SK-N-SH (cell line): ENCODE measurements around the gene HSD17B1. TPM values are rescaled to one million over a fixed set of nuclear protein-coding genes. Genes with fewer than 3 reads are reported as not detected.
"Not testable (repeated sequence)": the region's sequence is repeated elsewhere in the genome, so short reads cannot be mapped to it uniquely, and the experiment has no call there.

Experiments used
- CTCF ChIA-PET: fragments of 300-600, 350-600 bp; formaldehyde crosslinking; extraction: SDS; loops from one replicate; lab custom pipeline; 2021; lab: Yijun Ruan, JAX
- POLR2A ChIA-PET: fragments of 350-600 bp; sonication (Branson Sonifier 250); formaldehyde crosslinking; extraction: SDS; loops from one replicate; lab custom pipeline; 2020; ENCODE audit warnings: antibody characterized with exemption, inconsistent platforms; lab: Yijun Ruan, JAX
- DNase-seq: peaks from one replicate; pipeline ENCODE4 v3.0.0; 2012
- H2AFZ ChIP-seq: fragments of 200-600 bp; sonication (generic); 2 replicates; pipeline ENCODE4 v1.8.1; 2016; ENCODE audit warnings: antibody characterized with exemption, mild to moderate bottlenecking, low read depth
- H3F3A ChIP-seq: fragments of 200-600 bp; sonication (generic); replicated peaks from 2 replicates; pipeline ENCODE3; 2016; ENCODE audit warnings: antibody characterized with exemption, mild to moderate bottlenecking; ENCODE audit not compliant: insufficient read depth
- H3K27ac ChIP-seq, 2 experiments: fragments of 200-500 bp in 1 of 2; fragments of 200-600 bp in 1 of 2; sonication (Bioruptor generic) in 1 of 2; sonication (generic), shearing (Covaris generic) in 1 of 2; 2 replicates each; pipeline versions ENCODE4 v1.5.1 to v1.6.1; 2014 to 2016; ENCODE audit warnings: low read depth in 2 of 2, inconsistent platforms in 1 of 2, low read length in 1 of 2, mild to moderate bottlenecking in 1 of 2, mixed read lengths in 1 of 2
- H3K27me3 ChIP-seq: fragments of 200-600 bp; sonication (generic), shearing (Covaris generic); 2 replicates; pipeline ENCODE4 v1.6.1; 2016; ENCODE audit warnings: mixed run types; ENCODE audit not compliant: insufficient read depth
- H3K36me3 ChIP-seq, 2 experiments: fragments of 200-500 bp in 1 of 2; fragments of 200-600 bp in 1 of 2; sonication (Bioruptor generic) in 1 of 2; sonication (generic) in 1 of 2; replicated peaks in 1 of 2; 2 replicates each; pipeline versions ENCODE3 to v1.5.1; 2014 to 2016; ENCODE audit warnings: low read length in 1 of 2, mild to moderate bottlenecking in 1 of 2; ENCODE audit not compliant: insufficient read depth in 2 of 2, control insufficient read depth in 1 of 2
- H3K4me1 ChIP-seq, 2 experiments: fragments of 200-500 bp in 1 of 2; fragments of 200-600 bp in 1 of 2; sonication (Bioruptor generic) in 1 of 2; sonication (generic), shearing (Covaris generic) in 1 of 2; 2 replicates each; pipeline versions ENCODE4 v1.5.1 to v1.6.1; 2014 to 2016; ENCODE audit warnings: low read depth in 1 of 2, low read length in 1 of 2, mixed run types in 1 of 2; ENCODE audit not compliant: insufficient read depth in 2 of 2, control insufficient read depth in 1 of 2
- H3K4me2 ChIP-seq: fragments of 200-600 bp; sonication (generic), shearing (Covaris generic); 2 replicates; pipeline ENCODE4 v1.6.1; 2017; ENCODE audit warnings: mixed run types
- H3K4me3 ChIP-seq, 2 experiments: fragments of 200-500 bp in 1 of 2; fragments of 200-600 bp in 1 of 2; sonication (Bioruptor generic) in 1 of 2; sonication (generic), shearing (Covaris generic) in 1 of 2; 2 replicates each; pipeline versions ENCODE4 v1.5.1 to v1.8.1; 2014 to 2016; ENCODE audit warnings: low read depth in 2 of 2, inconsistent platforms in 1 of 2, low read length in 1 of 2, mild to moderate bottlenecking in 1 of 2, mixed read lengths in 1 of 2, moderate library complexity in 1 of 2
- H3K79me2 ChIP-seq: fragments of 200-600 bp; sonication (generic); 2 replicates; pipeline ENCODE4 v1.8.1; 2017; ENCODE audit warnings: mild to moderate bottlenecking; ENCODE audit not compliant: insufficient read depth
- H3K9ac ChIP-seq: fragments of 200-600 bp; sonication (generic); 2 replicates; pipeline ENCODE4 v1.6.1; 2017; ENCODE audit warnings: mixed run types
- H3K9me2 ChIP-seq: fragments of 200-600 bp; sonication (generic); 2 replicates; pipeline ENCODE4 v1.6.1; 2017; ENCODE audit warnings: mixed run types
- H3K9me3 ChIP-seq: fragments of 200-600 bp; sonication (generic); 2 replicates; pipeline ENCODE4 v1.6.1; 2017; ENCODE audit warnings: mixed run types, mild to moderate bottlenecking, moderate library complexity
- H4K20me1 ChIP-seq: fragments of 200-600 bp; sonication (generic); 2 replicates; pipeline ENCODE4 v1.6.1; 2017; ENCODE audit warnings: mild to moderate bottlenecking, mixed run types; ENCODE audit not compliant: insufficient read depth
- CHD2 ChIP-seq: fragments of 150-350 bp; IDR thresholded peaks from 2 replicates; pipeline ENCODE4 v1.6.1; 2018; ENCODE audit warnings: low read length; ENCODE audit not compliant: partially characterized antibody
- EP300 ChIP-seq, 2 experiments: IDR thresholded peaks; 2 replicates each; pipeline versions ENCODE4 v1.4.0 to v1.6.1; 2012; ENCODE audit warnings: borderline replicate concordance in 1 of 2, low read depth in 1 of 2, low read length in 1 of 2
- FOXJ3 ChIP-seq: sonication (generic); formaldehyde crosslinking; IDR thresholded peaks from 2 replicates; pipeline ENCODE4 v1.5.1; 2020; ENCODE audit warnings: mild to moderate bottlenecking, missing genetic modification reagents
- GABPA ChIP-seq: IDR thresholded peaks from 2 replicates; pipeline ENCODE4 v1.4.0; 2012; ENCODE audit warnings: low read depth, mild to moderate bottlenecking
- IRF3 ChIP-seq: fragments of 150-350 bp; IDR thresholded peaks from 2 replicates; pipeline ENCODE4 v1.6.1; 2016; ENCODE audit warnings: mild to moderate bottlenecking, low read depth, low read length
- JUND ChIP-seq: IDR thresholded peaks from 2 replicates; pipeline ENCODE4 v1.4.0; 2012
- MEF2A ChIP-seq: IDR thresholded peaks from 2 replicates; pipeline ENCODE4 v1.4.0; 2012; ENCODE audit warnings: low read depth, borderline replicate concordance
- MXI1 ChIP-seq: IDR thresholded peaks from 2 replicates; pipeline ENCODE4 v1.6.1; 2012; ENCODE audit warnings: mild to moderate bottlenecking, low read depth, low read length, improper control_type of control experiment
- NRF1 ChIP-seq: IDR thresholded peaks from 2 replicates; pipeline ENCODE4 v1.6.1; 2012; ENCODE audit warnings: low read depth, mild to moderate bottlenecking, low read length
- RAD21 ChIP-seq: IDR thresholded peaks from 2 replicates; pipeline ENCODE4 v1.6.1; 2012; ENCODE audit warnings: mild to moderate bottlenecking, low read length
- RFX5 ChIP-seq: IDR thresholded peaks from 2 replicates; pipeline ENCODE4 v1.6.1; 2012; ENCODE audit warnings: mild to moderate bottlenecking, improper control_type of control experiment, low read length
- RXRA ChIP-seq: IDR thresholded peaks from 2 replicates; pipeline ENCODE4 v1.4.0; 2012; ENCODE audit warnings: low read depth, mild to moderate bottlenecking, borderline replicate concordance
- SIN3A ChIP-seq: IDR thresholded peaks from 2 replicates; pipeline ENCODE4 v1.6.1; 2012; ENCODE audit warnings: low read depth, mild to moderate bottlenecking, low read length, moderate library complexity, borderline replicate concordance
- TCF12 ChIP-seq: IDR thresholded peaks from 2 replicates; pipeline ENCODE4 v1.4.0; 2012
- USF1 ChIP-seq: IDR thresholded peaks from 2 replicates; pipeline ENCODE4 v1.4.0; 2012; ENCODE audit warnings: low read depth, borderline replicate concordance
- YY1 ChIP-seq: IDR thresholded peaks from 2 replicates; pipeline ENCODE4 v1.4.0; 2012; ENCODE audit warnings: low read depth, mild to moderate bottlenecking
- ZBTB33 ChIP-seq: IDR thresholded peaks from 2 replicates; pipeline ENCODE4 v1.4.0; 2012; ENCODE audit warnings: low read depth, borderline replicate concordance
- WGBS: methylation state at CpG from one replicate; pipeline ENCODE4 v1.1.6; 2017; ENCODE audit warnings: low lambda C conversion rate; 5-methylcytosine and 5-hydroxymethylcytosine counted together
- polyA plus RNA-seq, 3 experiments: library from polyadenylated mRNA; depleted of rRNA; stranded (reverse); fragments of >200 nt; gene quantifications; 2 replicates each; pipeline ENCODE4 v1.2.3, GENCODE V29; 2012

HSD17B1 gene
- polyA plus RNA-seq, 1 of the 3 experiments (the other 2 are of a cell fraction), result 1.3 TPM

- peaks cover 17% of the 10 kb centered on the region for H3F3A ChIP-seq
- H3K79me2 ChIP-seq, result peaks cover 22% of the 10 kb centered on the region
- H3K4me1 ChIP-seq, result peaks cover 4 to 16% of the 10 kb centered on the region in 2 experiments; a peak in 3 of 4 replicates
- DNase-seq, result no peak
- H3K9me2 ChIP-seq, result no peaks in the 10 kb centered on the region
- no peaks in the 10 kb centered on the region for H3K27me3 ChIP-seq
- TF ChIP-seq GABPA, result no peak
- TF ChIP-seq, all 33 proteins: peak for 0
- POLR2A ChIA-PET, result interaction anchor here (3.6 kb wide), 1 partner anchor 16 kb away, joined by 17 read pairs; no protein-coding TSS in a partner anchor
- Histone ChIP-seq H4K20me1 (0 out of 2 replicates have a peak, but pooled peaks cover 4% of the 10 kb centered on the region), H3K4me2 (no peak overlapping the region), H3K27ac (no peak overlapping the region), H3K4me3 (no peak overlapping the region), H3K9ac (no peak overlapping the region), H2AFZ (no peak overlapping the region), H3K36me3 (peaks cover 12 to 14% of the 10 kb centered on the region in 2 experiments), H3K9me3 (no peaks in the 10 kb centered on the region)
- CTCF ChIA-PET, result interaction anchor here (1.5 kb wide), 1 partner anchor 132 kb away, joined by 4 read pairs; no protein-coding TSS in a partner anchor
- WGBS, result 98% methylated on average over 14 of the region's 14 CpGs
These were observed 14.2 kb upstream of the HSD17B1 start for GRCh38 chr17:42538482-42538881.

- not testable (repeated sequence) for DNase-seq, H2AFZ ChIP-seq, H3F3A ChIP-seq, H3K27me3 ChIP-seq, H3K27ac ChIP-seq, H3K9me2 ChIP-seq, H3K9ac ChIP-seq, H3K9me3 ChIP-seq, H3K4me3 ChIP-seq, H4K20me1 ChIP-seq, H3K4me2 ChIP-seq
- H3K79me2 ChIP-seq, result peaks cover 22% of the 10 kb centered on the region
- 91% methylated on average over 4 of the region's 4 CpGs for WGBS
- ChIA-PET POLR2A (interaction anchor here (1.4 kb wide), 1 partner anchor 21 kb away, joined by 3 read pairs; no protein-coding TSS in a partner anchor), CTCF (interaction anchor here (1.1 kb wide), 1 partner anchor 13 kb away, joined by 5 read pairs; no protein-coding TSS in a partner anchor)
- H3K36me3 ChIP-seq, result peaks cover 12 to 16% of the 10 kb centered on the region in 2 experiments
- peaks cover 4 to 12% of the 10 kb centered on the region in 2 experiments; a peak in 3 of 4 replicates for H3K4me1 ChIP-seq
These were observed 12.2 kb upstream of the HSD17B1 start for GRCh38 chr17:42540558-42540957.

- 82% methylated on average over 17 of the region's 17 CpGs for WGBS
- H3K9me2 ChIP-seq, result no peaks in the 10 kb centered on the region
- no peak overlapping the region for H2AFZ ChIP-seq
- peaks cover 9% of the 10 kb centered on the region for H3F3A ChIP-seq
- 0 out of 2 replicates have a peak, but pooled peaks cover 4% of the 10 kb centered on the region for H4K20me1 ChIP-seq
- no peak for DNase-seq
- POLR2A ChIA-PET, result interaction anchor here (0.7 to 1.4 kb wide), 2 partner anchors 22 to 167 kb away, joined by 3 read pairs; no protein-coding TSS in a partner anchor
- no peak overlapping the region for H3K9ac ChIP-seq
- no peaks in the 10 kb centered on the region for H3K9me3 ChIP-seq
- peaks cover 12 to 16% of the 10 kb centered on the region in 2 experiments for H3K36me3 ChIP-seq
- H3K4me1 ChIP-seq, result peaks cover 4 to 10% of the 10 kb centered on the region in 2 experiments; a peak in 2 of 4 replicates
- H3K4me2 ChIP-seq, result no peak overlapping the region
- CTCF ChIA-PET, result interaction anchor here (0.6 to 1.4 kb wide), 4 partner anchors 9 to 14 kb away, joined by 3 to 5 read pairs (median 4); no protein-coding TSS in a partner anchor
- peaks cover 22% of the 10 kb centered on the region for H3K79me2 ChIP-seq
- H3K27me3 ChIP-seq, result no peaks in the 10 kb centered on the region
- H3K27ac ChIP-seq, result no peak overlapping the region
- no peak overlapping the region for H3K4me3 ChIP-seq
- TF ChIP-seq MXI1 (no peak), RFX5 (no peak), TCF12 (no peak), NRF1 (no peak), EP300 (IDR thresholded peaks at IDR 0.05; ENCODE audit: borderline replicate concordance in 1 of 2, low read depth in 1 of 2, low read length in 1 of 2) (no peak), SIN3A (no peak), CHD2 (no peak), JUND (no peak), IRF3 (no peak), ZBTB33 (no peak), RXRA (no peak), MEF2A (no peak), YY1 (no peak), RAD21 (no peak), USF1 (no peak), FOXJ3 (CRISPR knock-in tag) (no peak)
These were observed 11.5 kb upstream of the HSD17B1 start for GRCh38 chr17:42541041-42541833.
